GM21737 (cell line): Measurements from ENCODE around the gene SLAMF1.

ENCODE experiments used
- ATAC-seq: cut with Tn5 transposase; IDR thresholded peaks from one replicate; pipeline ENCODE4 v1.9.1; 2021; ENCODE audit warnings: mild to moderate bottlenecking, moderate library complexity; ENCODE audit not compliant: unreplicated experiment

SLAMF1 gene

DNA sequence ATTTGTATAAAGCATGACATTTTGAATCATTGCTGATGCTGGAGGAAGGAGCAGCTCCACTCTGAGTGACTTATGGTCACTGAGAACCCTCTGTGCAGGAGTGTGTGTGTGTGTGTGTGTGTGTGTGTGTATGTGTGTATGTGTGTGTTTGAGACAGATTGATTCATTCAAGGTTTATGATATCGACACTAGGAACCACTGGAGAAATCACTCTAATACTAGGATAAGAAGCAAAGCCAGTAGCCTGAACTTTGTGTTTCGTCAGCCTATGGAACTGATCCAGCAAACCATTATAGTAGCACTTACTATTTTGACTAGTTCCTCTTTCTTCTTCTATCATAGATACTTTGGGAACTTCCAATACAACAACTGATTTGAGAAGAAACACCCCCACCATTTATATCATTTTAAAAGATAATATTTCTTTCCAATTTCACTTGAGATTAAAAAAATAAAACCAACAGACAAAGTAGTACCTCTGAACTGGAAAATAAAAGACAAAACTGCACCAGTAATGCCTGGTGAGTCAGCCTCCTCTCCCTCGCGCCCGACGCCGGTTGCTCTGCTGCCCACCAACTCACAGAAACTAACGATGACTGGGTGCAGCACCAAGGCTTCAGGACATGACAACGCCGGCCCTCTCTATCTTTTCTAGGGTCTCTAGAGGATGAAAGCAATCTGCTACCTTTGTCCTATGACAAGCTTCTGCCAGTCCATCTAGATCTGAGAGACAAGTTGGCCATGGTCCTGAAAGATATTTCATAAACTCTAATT is 20.9 kb downstream of the SLAMF1 start:
- no peak for ATAC-seq

DNA sequence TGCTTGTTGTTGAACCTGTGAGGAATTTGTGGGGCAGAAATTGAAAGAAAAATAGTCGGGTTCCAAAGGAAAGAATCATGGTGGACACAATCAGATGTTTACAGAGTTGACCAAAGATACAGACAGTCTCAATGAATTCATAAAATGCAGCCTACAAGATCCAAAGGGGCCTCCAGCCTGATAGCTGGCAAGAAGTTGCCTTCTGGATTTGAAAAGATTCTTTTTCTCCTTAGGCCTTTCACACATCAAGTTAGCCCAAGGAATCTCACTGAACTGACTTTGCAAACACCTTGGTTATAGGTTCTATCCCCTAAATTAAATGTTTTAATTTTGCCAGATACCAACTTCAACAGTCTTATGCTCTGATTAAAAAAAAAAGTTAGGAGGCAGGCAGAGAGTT is 21.5 kb downstream of the SLAMF1 start:
- ATAC-seq = no peak

DNA sequence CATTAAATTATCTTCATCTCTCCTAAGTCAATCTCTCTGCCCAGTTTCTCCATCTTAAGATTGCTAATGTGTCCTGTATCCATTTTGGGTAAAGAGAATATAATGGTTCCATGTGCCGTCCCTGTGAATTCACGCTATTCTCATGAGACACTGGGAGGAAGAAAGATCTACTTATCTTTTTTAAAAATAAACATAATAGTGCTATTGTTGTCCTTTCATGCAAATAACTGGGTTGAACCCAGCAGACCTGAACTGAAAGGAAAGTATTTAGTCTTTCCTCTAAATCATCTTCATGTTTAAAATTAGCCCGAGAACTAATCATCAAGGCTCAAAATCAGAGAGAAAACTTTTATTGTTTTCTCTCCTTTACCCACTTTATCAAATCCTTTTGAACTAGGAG is 22.4 kb downstream of the SLAMF1 start:
- ATAC-seq = no peak

DNA sequence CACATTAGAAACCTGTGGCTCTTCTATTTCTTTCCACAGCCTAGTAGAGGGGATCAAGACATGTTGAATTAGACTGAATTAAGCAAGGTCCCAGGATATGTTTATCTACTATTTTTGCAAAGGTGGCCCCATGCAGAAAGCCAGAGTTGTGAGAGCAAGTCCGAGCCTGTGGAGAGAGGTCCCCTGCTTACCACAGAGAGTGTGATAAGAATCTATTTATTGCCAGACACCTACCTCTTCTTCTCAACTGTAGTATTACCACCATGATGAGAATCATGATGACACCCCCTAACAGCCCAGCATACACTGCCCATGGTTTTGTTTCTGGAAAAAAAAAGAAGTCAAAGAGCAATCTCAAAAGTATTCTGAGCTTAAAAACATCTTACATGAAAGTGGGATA is 23.0 kb downstream of the SLAMF1 start:
- no peak for ATAC-seq

DNA sequence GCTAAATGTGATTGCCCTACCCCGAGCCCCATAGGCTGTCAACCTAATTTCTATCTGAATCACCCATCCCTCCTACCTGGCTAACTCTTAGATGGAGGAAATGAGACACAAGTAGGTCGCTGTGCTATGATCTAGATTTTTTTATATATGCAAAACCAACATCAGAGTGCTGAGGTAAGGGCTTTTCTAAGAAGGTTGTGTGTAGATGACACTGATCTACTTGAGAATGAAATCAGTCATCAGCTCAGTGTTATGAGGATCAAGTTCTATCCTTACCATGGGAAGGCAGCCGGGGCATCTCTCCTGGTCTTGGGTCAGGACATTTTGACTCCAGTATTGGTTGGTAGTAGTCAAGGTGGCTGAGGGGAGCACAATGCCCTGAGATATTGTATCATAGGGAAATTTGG is 23.6 kb downstream of the SLAMF1 start:
- no peak for ATAC-seq

DNA sequence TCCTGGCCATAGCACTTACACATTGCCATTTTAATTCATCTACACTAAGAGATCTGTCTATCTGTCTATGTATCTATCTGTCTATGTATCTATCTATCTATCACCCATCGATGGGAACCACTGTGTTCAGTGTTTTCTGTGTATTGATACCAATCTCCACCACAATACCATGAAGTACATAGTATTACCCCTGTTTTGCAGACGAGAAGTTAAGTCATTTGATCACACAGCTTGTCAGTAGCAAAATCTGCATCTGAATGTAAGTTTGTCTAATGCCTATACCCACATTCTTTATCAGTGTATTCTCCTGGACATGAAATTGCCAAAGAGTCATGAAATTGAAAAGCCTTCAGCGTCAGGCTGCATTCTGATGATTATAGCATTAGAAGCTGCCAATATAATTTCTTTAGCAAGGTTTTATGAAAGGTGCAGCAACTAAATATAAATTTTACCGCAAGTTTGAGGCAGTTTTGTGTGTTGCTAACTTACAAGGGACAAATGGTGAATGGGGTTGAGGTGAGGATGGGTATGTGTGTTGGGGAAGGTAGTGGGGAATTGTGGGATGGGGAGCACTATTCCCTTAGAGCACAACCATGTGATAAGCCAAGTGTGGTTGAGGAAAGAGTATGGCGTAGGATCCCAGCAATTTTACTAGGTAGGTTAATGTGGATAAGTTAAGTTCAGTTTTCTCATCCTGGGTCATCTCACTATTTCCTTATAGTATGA is 24.2 kb downstream of the SLAMF1 start:
- no peak for ATAC-seq

DNA sequence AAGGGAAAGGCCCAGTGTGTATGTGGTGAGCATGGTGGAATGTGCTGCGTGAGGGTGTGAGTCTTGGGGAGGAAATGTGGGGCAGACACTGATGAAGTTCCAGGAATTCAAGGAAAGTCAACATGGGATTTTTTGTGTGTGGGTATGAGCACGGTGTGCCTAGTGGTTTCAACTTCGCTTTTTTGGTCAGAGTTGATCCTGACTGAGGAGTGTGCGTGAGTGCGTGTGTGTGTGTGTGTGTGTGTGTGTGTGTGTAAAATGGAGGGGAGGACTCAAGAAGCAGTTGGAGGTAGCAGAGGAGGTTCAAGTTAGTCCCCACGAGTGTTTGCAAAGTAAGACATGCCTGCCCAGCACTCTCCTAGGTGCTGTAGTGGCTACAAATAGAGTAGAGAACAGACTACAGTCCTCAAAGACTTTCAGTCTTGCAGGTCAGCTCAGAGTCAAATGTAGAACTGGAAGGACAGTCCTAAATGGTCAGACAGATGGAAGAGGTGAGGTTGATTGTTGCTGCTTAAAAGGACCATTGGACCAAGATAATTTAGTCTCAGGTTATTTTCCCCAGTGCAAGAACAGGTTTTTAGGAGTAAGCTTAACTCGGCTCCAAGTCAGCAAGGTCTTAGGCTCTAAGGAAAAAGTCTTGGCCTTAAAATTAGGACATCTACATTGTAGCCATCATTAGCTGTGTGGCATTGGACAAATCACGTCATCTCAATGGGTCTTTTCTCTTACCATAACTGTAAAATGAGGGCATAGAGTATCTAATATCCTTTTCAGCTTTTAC is 25.0 kb downstream of the SLAMF1 start:
- ATAC-seq = no peak

DNA sequence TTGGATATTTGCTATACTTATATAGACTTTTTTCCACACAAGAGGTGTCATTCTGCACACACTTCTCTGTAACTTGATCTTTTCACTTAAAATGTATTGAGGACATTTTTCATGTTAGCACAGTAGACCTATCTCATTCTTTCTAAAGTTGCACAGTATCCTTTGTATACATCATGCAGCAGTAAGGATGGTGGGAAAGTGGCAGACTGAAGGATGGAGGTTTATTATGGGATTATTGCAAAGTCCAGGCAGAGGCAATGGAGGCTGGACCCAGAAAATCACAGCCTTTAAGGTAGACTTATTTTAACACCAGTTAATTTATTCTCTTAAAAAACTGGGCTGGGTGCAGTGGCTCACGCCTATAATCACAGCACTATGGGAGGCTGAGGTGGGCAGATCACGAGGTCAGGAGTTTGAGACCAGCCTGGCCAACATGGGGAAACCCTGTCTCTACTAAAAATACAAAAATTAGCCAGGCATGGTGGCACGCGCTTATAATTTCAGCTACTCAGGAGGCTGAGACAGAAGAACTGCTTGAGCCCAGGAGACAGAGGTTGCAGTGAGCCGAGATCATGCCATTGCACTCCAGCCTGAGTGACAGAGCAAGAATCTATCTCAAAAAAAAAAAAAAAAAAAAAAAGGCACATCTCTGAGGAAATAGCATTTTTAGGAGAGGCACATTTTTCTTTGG is 25.8 kb downstream of the SLAMF1 start:
- no peak for ATAC-seq

DNA sequence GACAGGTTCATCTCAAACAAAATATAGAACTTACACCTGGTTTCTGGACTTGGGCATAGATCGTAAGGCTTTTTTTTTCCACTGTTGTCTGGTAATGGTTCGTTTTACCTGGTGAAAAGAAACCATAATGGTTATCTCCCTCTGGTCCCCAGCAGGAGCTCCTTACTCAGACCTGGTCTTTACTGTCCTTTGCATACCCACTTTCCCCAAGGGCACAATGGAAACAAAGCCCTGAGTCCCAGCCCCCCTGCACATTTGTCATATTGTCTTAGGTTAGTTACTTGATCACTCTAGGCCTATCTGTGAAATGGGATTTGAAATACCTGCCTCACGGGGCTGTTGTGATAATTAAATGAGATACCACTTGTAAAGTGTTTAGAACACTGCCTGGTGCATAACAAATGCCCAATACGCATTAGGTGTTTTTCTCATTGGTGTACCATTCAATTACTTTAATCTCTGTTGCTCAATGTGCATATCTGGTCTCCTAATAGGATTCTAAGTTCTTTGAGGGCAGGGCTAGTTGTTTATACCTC is 27.0 kb downstream of the SLAMF1 start:
- ATAC-seq = no peak

DNA sequence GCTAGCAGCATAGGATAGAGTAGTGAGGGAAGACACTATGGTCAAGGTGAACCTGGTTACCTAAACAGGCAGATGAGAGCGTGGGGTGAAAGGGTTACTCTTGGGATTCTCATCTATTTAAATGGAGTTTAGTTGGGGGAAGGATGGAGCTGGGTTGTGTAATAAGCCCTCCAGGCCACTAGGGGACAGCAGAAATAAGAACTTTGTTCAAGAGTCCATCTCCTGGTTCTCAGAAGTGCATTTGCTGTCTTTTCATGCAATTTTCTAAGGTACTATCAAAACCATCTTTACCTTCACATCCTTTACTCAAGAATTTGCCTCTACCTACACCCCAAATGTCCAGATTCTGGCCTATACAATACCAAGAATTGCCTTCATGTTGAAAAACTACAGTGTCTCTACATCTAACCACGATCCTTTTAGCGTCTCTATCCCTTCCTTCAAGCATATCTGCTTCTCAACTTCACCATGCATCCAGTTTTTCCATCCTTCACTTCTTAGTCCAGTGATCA is 28.0 kb downstream of the SLAMF1 start:
- no peak for ATAC-seq

DNA sequence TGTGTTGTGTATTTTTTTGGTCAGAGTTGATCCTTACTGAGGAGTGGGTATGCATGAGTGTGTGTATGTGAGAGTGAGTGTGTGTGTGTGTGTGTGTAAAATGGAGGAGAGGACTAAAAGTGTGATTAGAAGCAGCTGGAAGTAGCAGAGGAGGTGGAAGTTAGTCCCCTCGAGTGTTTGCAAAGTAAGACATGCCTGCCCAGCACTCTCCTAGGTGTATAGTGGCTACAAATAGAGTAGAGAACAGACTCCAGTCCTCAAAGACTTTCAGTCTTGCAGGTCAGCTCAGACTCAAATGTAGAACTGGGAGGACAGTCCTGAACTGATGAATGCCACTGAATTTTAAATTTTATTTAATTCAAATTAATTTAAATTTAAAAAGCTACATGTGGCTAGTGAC is 28.5 kb downstream of the SLAMF1 start:
- no peak for ATAC-seq

DNA sequence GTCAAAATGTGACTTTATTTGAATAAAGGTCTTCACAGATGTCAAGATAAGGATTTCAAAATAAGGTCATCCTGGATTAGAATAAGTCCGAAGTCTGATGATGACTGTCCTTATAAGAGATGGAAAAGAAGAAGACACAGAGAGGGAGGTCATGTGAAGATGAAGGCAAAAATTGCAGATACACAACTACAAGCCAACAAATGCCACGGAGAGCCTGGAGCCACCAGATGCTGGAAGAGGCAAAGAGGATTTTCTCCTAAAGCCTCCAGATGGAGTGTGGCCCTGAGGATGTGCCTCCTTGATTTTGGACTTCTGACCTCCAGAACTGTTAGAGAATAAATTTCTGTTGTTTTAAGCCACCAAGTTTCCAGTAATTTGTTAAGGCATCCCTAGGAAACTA is 31.2 kb downstream of the SLAMF1 start:
- no peak for ATAC-seq

DNA sequence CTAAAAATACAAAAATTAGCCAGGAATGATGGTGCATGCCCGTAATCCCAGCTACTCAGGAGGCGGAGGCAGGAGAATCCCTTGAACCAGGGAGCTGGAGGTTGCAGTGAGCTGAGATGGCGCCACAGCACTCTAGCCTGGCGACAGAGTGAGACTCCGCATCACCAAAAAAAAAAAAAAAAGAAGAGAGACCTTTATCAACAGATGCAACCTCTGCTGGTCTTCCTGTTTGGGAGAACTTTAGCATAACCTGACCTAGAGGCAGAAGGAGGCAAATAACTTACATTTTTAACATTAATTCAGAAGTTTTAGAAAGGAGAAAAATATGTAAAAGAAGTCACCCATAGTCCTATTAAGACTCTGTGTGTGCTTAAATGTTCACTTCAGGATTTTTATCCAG is 32.4 kb downstream of the SLAMF1 start:
- no peak for ATAC-seq

DNA sequence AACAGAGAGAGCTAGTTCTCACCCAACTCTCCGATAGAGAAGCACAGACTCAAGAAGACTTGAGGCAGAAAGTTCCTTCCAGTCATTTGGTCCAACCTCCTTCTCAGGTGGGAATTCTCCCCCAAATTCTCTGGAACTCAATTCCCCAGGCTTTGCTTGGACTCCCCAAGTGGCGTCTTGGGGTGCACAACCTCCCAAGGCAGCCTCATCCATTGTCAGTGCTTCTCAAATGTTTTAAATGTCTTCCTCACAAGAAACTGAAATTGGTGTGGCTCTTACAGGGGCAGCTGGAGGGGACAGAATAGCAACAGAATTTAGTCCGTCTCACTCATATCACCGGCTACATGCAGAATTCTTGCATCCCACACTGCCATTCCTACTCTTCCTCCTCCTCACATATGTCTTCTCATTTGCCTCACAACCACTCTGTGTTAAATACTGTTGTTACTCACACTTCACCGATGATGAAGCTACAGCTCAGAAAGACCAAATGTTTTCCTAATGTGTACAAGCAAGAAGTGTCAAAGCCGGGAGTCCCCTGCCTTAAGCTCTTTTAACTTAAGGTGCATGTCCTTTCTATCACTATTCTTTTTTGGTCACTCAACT is 34.1 kb downstream of the SLAMF1 start:
- no peak for ATAC-seq

DNA sequence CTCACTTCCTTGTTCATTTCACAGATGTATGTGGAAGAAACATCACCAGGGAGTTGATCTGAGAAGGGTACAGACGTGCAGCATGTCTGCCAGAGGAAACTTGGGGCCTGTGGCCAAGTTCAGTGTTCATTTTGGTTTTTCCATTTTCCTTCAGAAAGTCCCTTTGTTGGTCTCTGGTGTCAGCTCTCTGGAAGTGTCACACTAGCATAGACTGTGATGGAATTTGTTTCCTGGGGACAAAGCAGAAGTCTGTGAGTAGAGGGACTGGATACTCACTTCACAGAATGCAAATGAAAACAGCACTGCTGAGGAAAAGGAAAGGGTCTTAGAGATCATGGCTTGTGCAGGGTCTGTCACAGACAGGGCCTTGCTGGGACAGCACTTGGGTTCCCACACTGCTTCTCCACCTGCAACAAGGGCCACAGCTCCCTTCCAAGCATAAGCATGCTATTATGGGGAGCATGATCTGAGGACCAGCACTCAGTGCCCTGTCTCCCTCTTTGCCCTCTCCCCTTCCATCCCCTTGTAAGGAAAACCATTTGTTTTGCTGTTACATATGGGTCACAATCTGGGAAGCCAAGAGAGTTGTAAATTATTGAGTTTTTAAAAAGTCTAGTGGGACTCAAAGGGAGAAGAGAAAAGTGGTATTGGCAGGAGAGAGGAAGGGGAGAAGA is 36.1 kb downstream of the SLAMF1 start:
- no peak for ATAC-seq

DNA sequence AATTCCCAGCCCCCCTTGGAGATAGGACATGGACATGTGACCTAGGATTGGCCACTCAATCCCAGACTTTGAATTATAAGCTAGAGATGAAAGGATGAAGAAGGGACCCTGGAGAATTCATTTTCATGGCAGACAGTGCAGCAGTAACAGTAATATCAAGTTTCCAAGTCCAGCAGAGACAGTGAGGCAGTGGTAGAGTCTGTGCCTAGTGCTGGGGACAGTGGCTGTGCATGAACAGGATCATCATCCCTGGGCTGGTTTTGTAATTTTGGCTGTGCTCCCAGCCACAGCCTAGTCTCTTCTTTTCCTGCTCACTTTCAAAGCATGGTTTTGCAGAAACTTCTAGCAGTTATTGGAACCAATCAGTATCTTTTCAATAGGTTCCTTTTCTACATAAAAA is 37.9 kb downstream of the SLAMF1 start:
- no peak for ATAC-seq

DNA sequence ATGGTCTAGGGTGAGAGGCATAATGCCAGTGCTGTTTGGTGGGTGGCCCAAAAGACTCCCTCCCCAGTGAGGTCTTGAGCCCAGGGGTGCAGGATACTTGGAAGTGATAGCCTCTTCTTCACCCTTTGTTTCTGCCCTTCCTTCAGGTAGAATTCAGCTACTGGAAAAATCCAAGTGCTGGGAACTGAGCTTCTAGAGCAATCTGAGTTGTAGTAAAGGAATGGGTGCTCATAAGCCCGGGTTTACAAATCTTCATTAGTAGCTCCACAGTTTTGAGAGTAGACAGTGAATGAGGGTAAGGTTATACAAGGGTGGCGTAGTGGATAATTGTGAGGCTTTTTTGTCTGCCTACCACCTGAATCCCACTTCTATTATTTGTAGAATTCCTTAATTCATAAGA is 38.3 kb downstream of the SLAMF1 start:
- ATAC-seq = no peak

DNA sequence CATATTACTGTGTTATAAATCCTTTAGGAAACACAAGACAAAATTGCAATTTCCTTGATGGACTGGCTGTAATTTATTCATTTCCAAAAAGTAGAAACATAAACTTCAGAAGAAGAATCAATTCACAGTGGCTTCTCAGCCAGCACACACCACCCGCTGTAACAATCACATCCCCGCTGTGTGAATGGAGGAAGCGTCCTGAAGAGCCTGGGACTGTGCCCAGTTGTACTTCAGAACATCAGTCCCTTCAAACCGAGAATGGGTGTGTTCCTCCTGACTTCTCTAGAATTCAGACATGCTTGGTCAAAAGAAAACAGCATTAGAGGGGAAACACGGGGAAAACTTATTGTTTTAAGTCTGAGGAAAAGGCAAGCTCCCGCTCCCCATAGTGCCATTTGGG is 38.8 kb downstream of the SLAMF1 start:
- ATAC-seq = no peak

DNA sequence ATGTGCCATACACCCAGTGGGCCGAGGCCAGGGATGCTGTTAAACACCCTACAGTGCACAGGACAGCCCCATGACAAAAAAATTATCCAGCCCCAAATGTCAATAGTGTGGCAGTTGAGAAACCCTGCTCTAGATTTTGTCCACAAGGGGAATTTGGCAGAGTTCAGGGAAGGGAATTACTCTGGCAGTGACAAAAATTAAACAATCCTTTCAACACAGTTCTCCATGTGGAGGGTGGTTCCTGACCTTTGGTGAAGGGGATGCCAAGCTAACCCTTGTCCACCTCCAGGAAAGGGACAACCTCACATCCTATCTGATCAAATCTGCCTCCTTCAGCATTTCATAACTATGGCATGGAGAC is 39.2 kb downstream of the SLAMF1 start:
- no peak for ATAC-seq
